ENCODE results near the gene SDK2.

- TF ChIP-seq POLR2AphosphoS5 (IDR thresholded peaks at IDR 0.05; ENCODE audit: low read depth, low read length): no peak
- TF ChIP-seq TAF1 (IDR thresholded peaks at IDR 0.05; ENCODE audit: borderline replicate concordance, insufficient read depth, low read length): no peak
Measured at GRCh38 chr17:73349647-73350046, 294.6 kb downstream of the SDK2 start.
